ENCODE measurements around the gene DLG5. TPM values are rescaled to one million over a fixed set of nuclear protein-coding genes. Genes with fewer than 3 reads are reported as not detected.

Gene DLG5
- polyA plus RNA-seq, 3 donors = 0.14 to 0.77 TPM; not detected in 1

DNA sequence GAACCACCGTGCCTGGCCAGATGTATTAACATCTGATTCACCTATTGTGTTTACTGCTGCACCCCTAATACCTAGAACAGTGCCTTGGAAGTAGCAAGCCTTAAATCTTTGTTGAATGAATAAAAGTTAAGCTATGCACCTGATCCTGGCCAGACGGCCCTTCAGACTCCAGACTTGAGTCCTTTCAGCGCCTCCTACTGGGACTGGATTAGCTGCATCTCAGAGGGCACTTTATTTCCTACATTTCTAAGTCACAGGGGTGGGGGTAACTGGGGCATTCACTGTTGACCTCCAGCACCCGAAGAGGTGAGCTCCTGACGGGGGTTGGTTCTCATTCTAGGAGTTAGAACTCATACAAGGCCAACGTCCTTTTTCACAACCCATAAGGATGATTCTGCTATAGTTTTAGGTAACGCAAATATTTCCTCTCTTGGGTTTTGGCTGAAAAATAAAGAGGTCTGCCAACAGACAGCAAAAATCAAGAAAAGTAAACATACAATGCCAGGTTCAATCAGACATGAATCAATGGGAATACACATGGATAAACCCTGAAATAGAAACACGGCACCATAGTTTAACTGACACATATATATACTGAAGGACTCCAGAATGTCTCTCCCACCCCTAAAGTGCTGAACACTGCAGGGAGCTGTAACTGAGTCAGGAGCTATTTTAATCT, 48.0 kb upstream of the DLG5 start:
- no peak for DNase-seq
- peaks cover 4% of the 10 kb centered on the region for H3K4me1 Mint-ChIP-seq
- no peaks in the 10 kb centered on the region for H3K9me3 Mint-ChIP-seq
- H3K27ac Mint-ChIP-seq = no peak overlapping the region
- H3K9ac ChIP-seq (ENCODE audit: insufficient read depth, low read length, poor library complexity, severe bottlenecking) = no peak overlapping the region
- intact Hi-C loops (cut with micrococcal nuclease) = no loop called here
- no peak for TF ChIP-seq CTCF (IDR thresholded peaks at IDR 0.05)
- no peak overlapping the region for H3K27ac ChIP-seq (ENCODE audit: low read depth in 1 of 2, low read length in 2 of 2)
- H3K4me3 Mint-ChIP-seq = no peak overlapping the region
- WGBS (ENCODE audit: insufficient coverage) = 80% methylated on average over 1 of the region's 8 CpGs
- H3K4me3 ChIP-seq (replicated peaks in 1 of 3; ENCODE audit: low read depth in 2 of 3, low read length in 3 of 3) = no peak overlapping the region
- peaks cover 50 to 53% of the 10 kb centered on the region in 2 donors for H3K36me3 Mint-ChIP-seq
- H4K20me1 ChIP-seq (ENCODE audit: insufficient read depth, low read length) = no peaks in the 10 kb centered on the region
- no peaks in the 10 kb centered on the region for H3K4me1 ChIP-seq (ENCODE audit: control insufficient read depth in 1 of 2, insufficient read depth in 2 of 2, low read length in 2 of 2)
- H2AFZ ChIP-seq (ENCODE audit: insufficient read depth, low read depth, low read length, poor library complexity, severe bottlenecking) = no peak overlapping the region
- H3K4me2 ChIP-seq (replicated peaks; ENCODE audit: extremely low read depth, low read length, poor library complexity, severe bottlenecking) = no peak overlapping the region
- H3K9me3 ChIP-seq (replicated peaks in 1 of 2; ENCODE audit: control insufficient read depth in 1 of 2, insufficient read depth in 1 of 2, low read length in 2 of 2) = no peaks in the 10 kb centered on the region
- no peaks in the 10 kb centered on the region for H3K79me2 ChIP-seq (ENCODE audit: insufficient read depth, low read length)
- H3K27me3 Mint-ChIP-seq (ENCODE audit: low read depth in 3 of 3) = peaks cover 0 to 1% (median 0%) of the 10 kb centered on the region in 3 donors
- H3K36me3 ChIP-seq (replicated peaks in 1 of 2; ENCODE audit: control insufficient read depth in 1 of 2, insufficient read depth in 2 of 2, low read length in 2 of 2) = peaks cover 40 to 58% of the 10 kb centered on the region in 2 donors
- H3K27me3 ChIP-seq (ENCODE audit: control insufficient read depth in 2 of 2, insufficient read depth in 2 of 2, low read length in 2 of 2) = no peaks in the 10 kb centered on the region

GRCh38 chr10:77973276-77973675, 46.7 kb upstream of the DLG5 start:
- WGBS (ENCODE audit: insufficient coverage) = no CpG with 5 or more reads among the region's 5 CpGs

More at GRCh38 chr10:77973276-77973675, 46.7 kb upstream of the DLG5 start:
- Mint-ChIP-seq H3K9me3 (no peaks in the 10 kb centered on the region), H3K4me3 (no peak overlapping the region), H3K27me3 (ENCODE audit: low read depth in 3 of 3) (peaks cover 0 to 1% (median 0%) of the 10 kb centered on the region in 3 donors), H3K4me1 (peaks cover 4% of the 10 kb centered on the region), H3K36me3 (peaks cover 40% of the 10 kb centered on the region in 2 donors), H3K27ac (no peak overlapping the region)
- Histone ChIP-seq H3K9ac (ENCODE audit: insufficient read depth, low read length, poor library complexity, severe bottlenecking) (no peak overlapping the region), H2AFZ (ENCODE audit: insufficient read depth, low read depth, low read length, poor library complexity, severe bottlenecking) (no peak overlapping the region), H3K79me2 (ENCODE audit: insufficient read depth, low read length) (no peaks in the 10 kb centered on the region), H3K4me2 (replicated peaks; ENCODE audit: extremely low read depth, low read length, poor library complexity, severe bottlenecking) (no peak overlapping the region), H3K27ac (ENCODE audit: low read depth in 1 of 2, low read length in 2 of 2) (no peak overlapping the region), H3K4me3 (replicated peaks in 1 of 3; ENCODE audit: low read depth in 2 of 3, low read length in 3 of 3) (no peak overlapping the region), H4K20me1 (ENCODE audit: insufficient read depth, low read length) (no peaks in the 10 kb centered on the region), H3K27me3 (ENCODE audit: control insufficient read depth in 2 of 2, insufficient read depth in 2 of 2, low read length in 2 of 2) (no peaks in the 10 kb centered on the region), H3K36me3 (replicated peaks in 1 of 2; ENCODE audit: control insufficient read depth in 1 of 2, insufficient read depth in 2 of 2, low read length in 2 of 2) (peaks cover 29 to 45% of the 10 kb centered on the region in 2 donors), H3K9me3 (replicated peaks in 1 of 2; ENCODE audit: control insufficient read depth in 1 of 2, insufficient read depth in 1 of 2, low read length in 2 of 2) (no peaks in the 10 kb centered on the region), H3K4me1 (ENCODE audit: control insufficient read depth in 1 of 2, insufficient read depth in 2 of 2, low read length in 2 of 2) (no peaks in the 10 kb centered on the region)
- DNase-seq = no peak
- intact Hi-C loops (cut with micrococcal nuclease) = no loop called here
- TF ChIP-seq CTCF (IDR thresholded peaks at IDR 0.05) = no peak

Measured in CD14-positive monocyte (primary cell).